Kidney (tissue), 14 donors: ENCODE data around the gene ARF1. TPM values are rescaled to one million over a fixed set of nuclear protein-coding genes. Genes with fewer than 3 reads are reported as not detected.
A peak's percentile ranks its signal among the peaks of the same experiment; 100 is the strongest.

ENCODE experiments used
- DNase-seq, 5 donors: peaks; one replicate each; pipeline ENCODE4 v3.0.0-alpha.2; 2013 to 2020
- FAIRE-seq: peaks from 2 replicates; lab custom pipeline; 2012; peaks lifted over from hg19 to GRCh38; lab: Jason Lieb, UNC
- H3K27ac ChIP-seq, 2 donors: one replicate each; pipeline ENCODE4 v1.7.0; 2013; ENCODE audit warnings: low read depth in 2 of 2, low read length in 2 of 2, inconsistent platforms in 1 of 2
- H3K27me3 ChIP-seq: one replicate; pipeline ENCODE4 v1.7.1; 2013; ENCODE audit warnings: low read length, inconsistent platforms; ENCODE audit not compliant: control insufficient read depth, insufficient read depth
- H3K36me3 ChIP-seq, 3 donors: one replicate each; pipeline versions ENCODE4 v1.7.0 to v1.7.1; 2013; ENCODE audit warnings: low read length in 3 of 3, control low read depth in 1 of 3, inconsistent platforms in 1 of 3; ENCODE audit not compliant: insufficient read depth in 3 of 3, control insufficient read depth in 2 of 3
- H3K4me1 ChIP-seq, 3 donors: one replicate each; pipeline versions ENCODE4 v1.7.0 to v1.7.1; 2013; ENCODE audit warnings: low read length in 3 of 3, inconsistent platforms in 1 of 3, low read depth in 1 of 3; ENCODE audit not compliant: control insufficient read depth in 2 of 3, insufficient read depth in 2 of 3
- H3K4me3 ChIP-seq, 3 donors: one replicate each; pipeline versions ENCODE4 v1.7.0 to v1.8.1; 2013; ENCODE audit warnings: low read length in 3 of 3, control low read depth in 1 of 3, inconsistent platforms in 1 of 3
- H3K9ac ChIP-seq, 3 donors: one replicate each; pipeline versions ENCODE4 v1.7.0 to v1.7.1; 2013; ENCODE audit warnings: low read length in 3 of 3, control low read depth in 1 of 3, inconsistent platforms in 1 of 3
- H3K9me3 ChIP-seq, 3 donors: one replicate each; pipeline versions ENCODE4 v1.7.0 to v1.7.1; 2013; ENCODE audit warnings: low read length in 3 of 3, control low read depth in 1 of 3, inconsistent platforms in 1 of 3; ENCODE audit not compliant: control insufficient read depth in 2 of 3, insufficient read depth in 1 of 3
- intact Hi-C: fragments of 100-400 bp; cut with DNase I; formaldehyde crosslinking; loops from one replicate; pipeline ENCODE4 v1.11.1; 2022
- polyA plus RNA-seq: library from polyadenylated mRNA; stranded (reverse); fragments of 350-450 nt; fragmentation: Illumina TruSeq; extraction: RNeasy Lipid Tissue Mini Kit (QIAGEN cat#74804); gene quantifications from one replicate; pipeline ENCODE4 v1.2.3, GENCODE V29; 2014; ENCODE audit warnings: low read depth, low replicate concordance; ENCODE audit not compliant: insufficient read depth
- total RNA-seq: library from RNA; stranded (reverse); fragmentation: NEBNext Ultra II Directional; extraction: Animal tissue kit (Norgen Biotek cat#: 25700); gene quantifications from one replicate; pipeline ENCODE4 v1.2.1, GENCODE V29; 2021
- TF ChIP-seq, protein P1 (sequence below): IDR thresholded peaks from 3 replicates; pipeline ENCODE4 v1.5.1; 2012; ENCODE audit warnings: mild to moderate bottlenecking, moderate library complexity, borderline replicate concordance; ENCODE audit not compliant: insufficient read depth; ENCODE audit errors: extremely low read depth
- donor health status: control.
- donor health status: control.
- donor health status: control.
- donor health status: control.
- donor health status: control.
- donor health status: DM: yes; HTN: yes; CAD: no.
- donor health status: Normal renal cell carcinoma (clear cell type).

The ARF1 gene
- total and polyA plus RNA-seq, 2 donors from 2014 or later: 383 to 398 TPM

GRCh38 chr1:228107636-228108035 lies 25.1 kb downstream of the ARF1 start:
- intact Hi-C loops: no loop called here
- DNase-seq (peak in 2 of 5 donors; percentile 42 to 79), FAIRE-seq (no peak)
- Histone ChIP-seq H3K9ac (no peak overlapping the region), H3K9me3 (no peaks in the 10 kb centered on the region), H3K27me3 (no peaks in the 10 kb centered on the region), H3K27ac (no peak overlapping the region), H3K4me3 (no peak overlapping the region), H3K36me3 (peaks cover 0 to 11% (median 6%) of the 10 kb centered on the region in 3 donors), H3K4me1 (peaks cover 0 to 22% (median 4%) of the 10 kb centered on the region in 3 donors)
- TF ChIP-seq, protein P1, sequence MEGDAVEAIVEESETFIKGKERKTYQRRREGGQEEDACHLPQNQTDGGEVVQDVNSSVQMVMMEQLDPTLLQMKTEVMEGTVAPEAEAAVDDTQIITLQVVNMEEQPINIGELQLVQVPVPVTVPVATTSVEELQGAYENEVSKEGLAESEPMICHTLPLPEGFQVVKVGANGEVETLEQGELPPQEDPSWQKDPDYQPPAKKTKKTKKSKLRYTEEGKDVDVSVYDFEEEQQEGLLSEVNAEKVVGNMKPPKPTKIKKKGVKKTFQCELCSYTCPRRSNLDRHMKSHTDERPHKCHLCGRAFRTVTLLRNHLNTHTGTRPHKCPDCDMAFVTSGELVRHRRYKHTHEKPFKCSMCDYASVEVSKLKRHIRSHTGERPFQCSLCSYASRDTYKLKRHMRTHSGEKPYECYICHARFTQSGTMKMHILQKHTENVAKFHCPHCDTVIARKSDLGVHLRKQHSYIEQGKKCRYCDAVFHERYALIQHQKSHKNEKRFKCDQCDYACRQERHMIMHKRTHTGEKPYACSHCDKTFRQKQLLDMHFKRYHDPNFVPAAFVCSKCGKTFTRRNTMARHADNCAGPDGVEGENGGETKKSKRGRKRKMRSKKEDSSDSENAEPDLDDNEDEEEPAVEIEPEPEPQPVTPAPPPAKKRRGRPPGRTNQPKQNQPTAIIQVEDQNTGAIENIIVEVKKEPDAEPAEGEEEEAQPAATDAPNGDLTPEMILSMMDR: no peak

GRCh38 chr1:228108055-228108690 lies 25.7 kb downstream of the ARF1 start:
- TF ChIP-seq, protein P1: no peak
- peak in 2 of 5 donors; percentile 44 to 66 for DNase-seq
- FAIRE-seq: no peak
- Histone ChIP-seq H3K36me3 (peaks cover 0 to 11% (median 6%) of the 10 kb centered on the region in 3 donors), H3K9ac (peak overlapping the region; percentile 82 to 99 (median 98)), H3K9me3 (no peaks in the 10 kb centered on the region), H3K4me1 (peaks cover 0 to 22% (median 4%) of the 10 kb centered on the region in 3 donors), H3K27me3 (no peaks in the 10 kb centered on the region), H3K4me3 (peak overlapping the region; percentile 84 to 96 (median 94)), H3K27ac (no peak overlapping the region)
- intact Hi-C loops: no loop called here

DNA sequence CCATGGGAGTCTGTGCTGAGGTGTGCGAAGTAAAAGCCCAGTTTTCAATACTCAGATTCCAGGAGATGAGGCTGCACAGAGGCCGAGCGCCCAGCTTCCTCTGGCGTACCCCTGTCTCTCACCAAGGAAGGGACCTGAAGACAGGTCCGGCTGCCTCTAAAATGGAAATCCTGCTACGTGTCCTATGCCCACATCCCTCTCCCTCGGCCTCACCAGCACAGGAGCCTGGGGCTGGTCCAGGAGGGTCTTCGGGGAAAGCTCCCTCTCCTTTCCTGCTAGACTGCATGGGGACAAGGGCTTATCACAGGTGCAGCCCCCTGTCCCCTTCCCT lies 26.2 kb downstream of the ARF1 start:
- H3K27ac ChIP-seq: peak overlapping the region; percentile 84 to 97
- no peak for FAIRE-seq
- intact Hi-C loops: no loop called here

More for the DNA sequence above, 26.2 kb downstream of the ARF1 start:
- DNase-seq: no peak
- no peaks in the 10 kb centered on the region for H3K9me3 ChIP-seq
- no peaks in the 10 kb centered on the region for H3K27me3 ChIP-seq
- peaks cover 0 to 20% (median 4%) of the 10 kb centered on the region in 3 donors for H3K4me1 ChIP-seq
- TF ChIP-seq, protein P1: no peak
- peak overlapping the region; percentile 84 to 96 (median 94) for H3K4me3 ChIP-seq
- H3K36me3 ChIP-seq: peaks cover 0 to 11% (median 6%) of the 10 kb centered on the region in 3 donors
- peak overlapping the region; percentile 82 to 99 (median 98) for H3K9ac ChIP-seq
